Activated T-cell treated with anti-CD3 and anti-CD28 coated beads, Interleukin-2, amount 50 U/mL, for 4 hours (primary cell): Measurements from ENCODE around the gene PDGFB. TPM values are rescaled to one million over a fixed set of nuclear protein-coding genes. Genes with fewer than 3 reads are reported as not detected.

Source experiments
- total RNA-seq, 3 donors: library from RNA; stranded (reverse); gene quantifications; one replicate each; pipeline ENCODE4 v1.2.1, GENCODE V29; 2021

PDGFB gene
- total RNA-seq, 3 donors from 2014 or later = 0.35 to 2.1 (median 0.84) TPM

Other genes with a start within 250 kb of the PDGFB start
- gene APOBEC3C, start 230.7 kb downstream of the PDGFB start, total RNA-seq = 10 to 100 TPM; 33.6 to 53.7 (median 51.2) TPM
- 10 to 100 TPM; 14.3 to 19.4 (median 18.3) TPM for gene APOBEC3D, start 223.9 kb downstream of the PDGFB start, total RNA-seq
- 10 to 100 TPM in 1 of 3 donors, 1 to 10 TPM in 2; 8.3 to 12.3 (median 8.7) TPM for gene APOBEC3F, start 204.1 kb downstream of the PDGFB start, total RNA-seq
- gene APOBEC3G, start 167.7 kb downstream of the PDGFB start, total RNA-seq = 10 to 100 TPM; 23.4 to 51.5 (median 39.1) TPM
- gene APOBEC3H, start 147.7 kb downstream of the PDGFB start, total RNA-seq = under 1 TPM in 2 of 3 donors, not detected in 1; 0.79 to 0.82 TPM
- 10 to 100 TPM; 14.2 to 17.6 (median 14.8) TPM for gene CBX7, start 92.3 kb downstream of the PDGFB start, total RNA-seq
- gene RPL3, start 74.6 kb upstream of the PDGFB start, total RNA-seq = 1,000 to 10,000 TPM; 2,811 to 2,835 (median 2,816) TPM
- 1 to 10 TPM in 2 of 3 donors, under 1 TPM in 1; 0.43 to 1.4 (median 1.2) TPM for gene SYNGR1, start 105.0 kb upstream of the PDGFB start, total RNA-seq
- 10 to 100 TPM; 20.0 to 24.8 (median 23.7) TPM for gene TAB1, start 154.8 kb upstream of the PDGFB start, total RNA-seq
- gene MGAT3, start 212.0 kb upstream of the PDGFB start, total RNA-seq = under 1 TPM; 0.30 to 0.90 (median 0.40) TPM